WI38 (cell line): Measurements from ENCODE around the gene PARD3B.

Experiments
- H3K4me3 ChIP-seq: 2 replicates; pipeline ENCODE4 v1.5.1; 2011; ENCODE audit warnings: low read depth, mild to moderate bottlenecking, control low read depth, low read length
- CTCF ChIP-seq: IDR thresholded peaks from 2 replicates; pipeline ENCODE4 v1.5.1; 2012; ENCODE audit warnings: low read depth, mild to moderate bottlenecking, control low read depth, low read length

The PARD3B gene

GRCh38 chr2:205665791-205666190, 1120.5 kb downstream of the PARD3B start:
- no peak overlapping the region for H3K4me3 ChIP-seq
- no peak for TF ChIP-seq CTCF
